ENCODE data around the gene NUP93.

Gene NUP93

GRCh38 chr16:56830669-56831068 lies 100.7 kb downstream of the NUP93 start:
- H3K27ac Mint-ChIP-seq = no peak overlapping the region
- no peaks in the 10 kb centered on the region for H3K27me3 Mint-ChIP-seq
- H3K4me3 Mint-ChIP-seq = no peak overlapping the region
- peaks cover 26% of the 10 kb centered on the region for H3K36me3 Mint-ChIP-seq
- no peaks in the 10 kb centered on the region for H3K4me1 Mint-ChIP-seq
- H3K9me3 Mint-ChIP-seq = no peaks in the 10 kb centered on the region

- Mint-ChIP-seq H3K9me3 (no peaks in the 10 kb centered on the region), H3K36me3 (peaks cover 29% of the 10 kb centered on the region), H3K4me1 (no peaks in the 10 kb centered on the region), H3K27ac (no peak overlapping the region), H3K27me3 (no peaks in the 10 kb centered on the region), H3K4me3 (no peak overlapping the region)
Measured at GRCh38 chr16:56832768-56833167, 102.8 kb downstream of the NUP93 start.

GRCh38 chr16:56833243-56833970 lies 103.5 kb downstream of the NUP93 start:
- Mint-ChIP-seq H3K36me3 (peaks cover 33% of the 10 kb centered on the region), H3K27me3 (no peaks in the 10 kb centered on the region), H3K9me3 (no peaks in the 10 kb centered on the region), H3K27ac (no peak overlapping the region), H3K4me1 (peaks cover 6% of the 10 kb centered on the region), H3K4me3 (no peak overlapping the region)

- Mint-ChIP-seq H3K4me3 (no peak overlapping the region), H3K36me3 (peaks cover 30% of the 10 kb centered on the region), H3K9me3 (no peaks in the 10 kb centered on the region), H3K27ac (no peak overlapping the region), H3K4me1 (peaks cover 20% of the 10 kb centered on the region), H3K27me3 (no peaks in the 10 kb centered on the region)
Measured at GRCh38 chr16:56835320-56835719, 105.4 kb downstream of the NUP93 start.

GRCh38 chr16:56836410-56837230 lies 106.7 kb downstream of the NUP93 start:
- peak overlapping the region; percentile 30 for H3K27ac Mint-ChIP-seq
- no peaks in the 10 kb centered on the region for H3K9me3 Mint-ChIP-seq
- H3K36me3 Mint-ChIP-seq = peaks cover 29% of the 10 kb centered on the region
- H3K27me3 Mint-ChIP-seq = no peaks in the 10 kb centered on the region
- no peak overlapping the region for H3K4me3 Mint-ChIP-seq
- H3K4me1 Mint-ChIP-seq = peaks cover 20% of the 10 kb centered on the region

- Mint-ChIP-seq H3K27ac (no peak overlapping the region), H3K4me3 (no peak overlapping the region), H3K36me3 (peaks cover 28% of the 10 kb centered on the region), H3K27me3 (no peaks in the 10 kb centered on the region), H3K4me1 (peaks cover 20% of the 10 kb centered on the region), H3K9me3 (no peaks in the 10 kb centered on the region)
Measured at GRCh38 chr16:56838622-56839337, 108.9 kb downstream of the NUP93 start.

- no peaks in the 10 kb centered on the region for H3K9me3 Mint-ChIP-seq
- H3K27me3 Mint-ChIP-seq = no peaks in the 10 kb centered on the region
- H3K27ac Mint-ChIP-seq = peak overlapping the region; percentile 19
- H3K4me3 Mint-ChIP-seq = no peak overlapping the region
- peaks cover 20% of the 10 kb centered on the region for H3K4me1 Mint-ChIP-seq
- peaks cover 29% of the 10 kb centered on the region for H3K36me3 Mint-ChIP-seq
Measured at GRCh38 chr16:56841233-56841632, 111.3 kb downstream of the NUP93 start.

GRCh38 chr16:56841659-56842058 lies 111.7 kb downstream of the NUP93 start:
- Mint-ChIP-seq H3K4me1 (peaks cover 21% of the 10 kb centered on the region), H3K36me3 (peaks cover 26% of the 10 kb centered on the region), H3K9me3 (no peaks in the 10 kb centered on the region), H3K4me3 (no peak overlapping the region), H3K27me3 (no peaks in the 10 kb centered on the region), H3K27ac (no peak overlapping the region)

DNA sequence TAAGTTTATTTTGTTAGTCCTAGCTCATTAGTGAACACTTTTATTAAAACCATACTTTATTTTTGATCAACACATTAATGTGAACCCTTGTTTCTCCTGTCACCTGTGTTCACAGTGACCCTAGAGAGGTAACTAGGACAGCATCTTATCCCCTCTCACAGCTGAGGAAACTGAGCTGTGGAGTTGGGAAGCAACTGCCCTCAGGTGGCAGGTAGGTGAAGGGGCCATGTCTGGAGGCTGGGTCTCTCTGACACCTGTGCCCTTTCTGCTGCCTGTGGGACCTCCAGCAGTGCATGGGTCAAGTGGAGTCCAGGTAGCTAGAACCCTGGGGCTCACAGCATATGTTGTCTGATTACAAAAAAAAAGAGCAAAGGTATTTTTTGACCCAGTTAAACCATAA lies 112.2 kb downstream of the NUP93 start:
- H3K9me3 Mint-ChIP-seq = no peaks in the 10 kb centered on the region
- H3K4me1 Mint-ChIP-seq = peaks cover 25% of the 10 kb centered on the region
- no peak overlapping the region for H3K4me3 Mint-ChIP-seq
- peaks cover 26% of the 10 kb centered on the region for H3K36me3 Mint-ChIP-seq
- no peak overlapping the region for H3K27ac Mint-ChIP-seq
- no peaks in the 10 kb centered on the region for H3K27me3 Mint-ChIP-seq

DNA sequence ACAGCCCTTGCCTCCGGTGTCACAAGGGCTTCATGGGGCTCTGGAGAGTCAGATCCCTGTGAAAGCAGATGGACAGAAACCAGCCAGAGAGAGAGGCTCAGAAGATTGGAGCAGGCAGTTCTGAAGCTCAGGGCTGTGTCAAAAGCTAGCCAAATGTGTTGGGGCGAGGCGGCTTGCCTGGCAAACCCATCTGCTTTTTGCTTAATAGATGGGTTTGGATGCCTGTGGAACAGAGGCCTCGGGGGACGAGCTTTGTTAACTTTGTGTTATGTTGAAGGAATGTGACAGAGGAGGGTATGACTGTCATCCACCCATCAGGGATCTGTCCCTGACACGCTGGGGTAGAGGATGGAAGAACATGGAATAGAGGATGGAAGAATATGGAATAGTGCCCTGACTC lies 114.1 kb downstream of the NUP93 start:
- H3K4me3 Mint-ChIP-seq = no peak overlapping the region
- H3K4me1 Mint-ChIP-seq = peaks cover 32% of the 10 kb centered on the region
- H3K36me3 Mint-ChIP-seq = peaks cover 20% of the 10 kb centered on the region
- H3K9me3 Mint-ChIP-seq = no peaks in the 10 kb centered on the region
- no peaks in the 10 kb centered on the region for H3K27me3 Mint-ChIP-seq
- no peak overlapping the region for H3K27ac Mint-ChIP-seq

GRCh38 chr16:56847173-56847910 lies 117.4 kb downstream of the NUP93 start:
- peaks cover 33% of the 10 kb centered on the region for H3K4me1 Mint-ChIP-seq
- peak overlapping the region; percentile 33 for H3K4me3 Mint-ChIP-seq
- H3K27me3 Mint-ChIP-seq = no peaks in the 10 kb centered on the region
- H3K9me3 Mint-ChIP-seq = no peaks in the 10 kb centered on the region
- H3K36me3 Mint-ChIP-seq = peaks cover 14% of the 10 kb centered on the region
- H3K27ac Mint-ChIP-seq = peak overlapping the region; percentile 86

- Mint-ChIP-seq H3K36me3 (peaks cover 9% of the 10 kb centered on the region), H3K27me3 (no peaks in the 10 kb centered on the region), H3K4me1 (peaks cover 33% of the 10 kb centered on the region), H3K9me3 (no peaks in the 10 kb centered on the region), H3K4me3 (no peak overlapping the region), H3K27ac (peak overlapping the region; percentile 86)
Measured at GRCh38 chr16:56848029-56848936, 118.4 kb downstream of the NUP93 start.

DNA sequence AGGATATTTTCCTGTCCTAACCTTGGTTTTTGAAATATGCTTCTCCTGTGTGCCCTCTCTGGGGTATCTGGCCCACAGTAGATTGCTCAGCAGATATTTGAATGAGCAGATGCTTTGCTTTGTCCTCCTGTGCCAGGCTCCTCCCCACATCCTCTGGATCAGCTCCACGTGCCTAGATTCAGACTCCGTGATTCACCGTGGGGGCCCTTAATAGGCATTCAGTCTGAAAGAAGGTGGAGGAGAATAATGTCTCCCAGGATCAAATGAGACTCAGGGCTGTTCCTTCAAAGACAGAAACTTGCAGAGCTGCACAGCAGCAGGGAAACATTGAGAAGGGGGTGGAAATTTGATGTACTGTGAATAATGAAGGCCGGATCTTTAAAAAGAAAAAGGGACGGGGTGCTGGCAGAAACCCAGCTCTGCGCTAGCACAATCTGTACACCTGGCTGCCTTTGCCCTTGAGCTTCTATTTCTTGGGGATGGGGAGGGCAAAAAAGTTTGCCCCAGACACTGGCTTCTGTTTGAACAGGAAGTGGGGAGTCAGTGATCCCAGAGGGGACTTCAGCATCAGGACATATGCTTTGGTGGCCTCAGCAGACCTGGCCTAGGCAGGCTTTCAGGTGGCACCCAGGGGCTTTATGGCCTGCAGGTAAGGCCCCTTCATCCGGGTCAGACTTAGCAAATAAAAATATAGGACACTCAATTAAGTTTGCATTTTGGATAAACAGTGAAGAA lies 119.2 kb downstream of the NUP93 start:
- Mint-ChIP-seq H3K4me3 (no peak overlapping the region), H3K36me3 (peaks cover 4% of the 10 kb centered on the region), H3K4me1 (peaks cover 33% of the 10 kb centered on the region), H3K27me3 (no peaks in the 10 kb centered on the region), H3K27ac (no peak overlapping the region), H3K9me3 (no peaks in the 10 kb centered on the region)

Measured in activated naive CD4-positive, alpha-beta T cell treated with anti-CD3 and anti-CD28 coated beads, Interleukin-2, amount 50 U/mL, for 24 hours (primary cell).